ENCODE measurements around the gene ZBTB47. TPM values are rescaled to one million over a fixed set of nuclear protein-coding genes. Genes with fewer than 3 reads are reported as not detected.

ZBTB47 gene
- total RNA-seq, 1 donor from 2014 or later, result 2.0 TPM

- intact Hi-C loops (cut with micrococcal nuclease), result no loop called here
Measured at GRCh38 chr3:42710323-42711021, 57.0 kb downstream of the ZBTB47 start.

- intact Hi-C loops (cut with micrococcal nuclease), result no loop called here
Measured at GRCh38 chr3:42711491-42712343, 58.2 kb downstream of the ZBTB47 start.

- intact Hi-C loops (cut with micrococcal nuclease), result no loop called here
Measured at GRCh38 chr3:42712344-42712648, 58.8 kb downstream of the ZBTB47 start.

GRCh38 chr3:42712688-42713372 lies 59.3 kb downstream of the ZBTB47 start:
- intact Hi-C loops (cut with micrococcal nuclease), result no loop called here

- intact Hi-C loops (cut with micrococcal nuclease), result no loop called here
Measured at GRCh38 chr3:42713747-42714146, 60.2 kb downstream of the ZBTB47 start.

- intact Hi-C loops (cut with micrococcal nuclease), result no loop called here
Measured at GRCh38 chr3:42714171-42714852, 60.8 kb downstream of the ZBTB47 start.

Other genes with a start within 250 kb of the ZBTB47 start
- not detected in 2 replicates for gene LYZL4, start 243.1 kb upstream of the ZBTB47 start, total RNA-seq
- gene VIPR1, start 151.1 kb upstream of the ZBTB47 start, total RNA-seq, result 4.4 and 5.0 TPM in 2 replicates
- gene SEC22C, start 71.7 kb upstream of the ZBTB47 start, total RNA-seq, result 49.2 and 52.4 TPM in 2 replicates
- 61.4 and 62.2 TPM in 2 replicates for gene SS18L2, start 62.8 kb upstream of the ZBTB47 start, total RNA-seq
- 96.0 and 98.9 TPM in 2 replicates for gene NKTR, start 53.0 kb upstream of the ZBTB47 start, total RNA-seq
- gene KLHL40, start 31.8 kb downstream of the ZBTB47 start, total RNA-seq, result not detected in 2 replicates
- gene HHATL, start 49.1 kb downstream of the ZBTB47 start, total RNA-seq, result not detected in 2 replicates
- 0.20 and 0.54 TPM in 2 replicates for gene CCDC13, start 119.6 kb downstream of the ZBTB47 start, total RNA-seq
- 74.2 and 76.8 TPM in 2 replicates for gene HIGD1A, start 150.8 kb downstream of the ZBTB47 start, total RNA-seq
- 1.6 and 2.7 TPM in 2 replicates for gene ACKR2, start 155.7 kb downstream of the ZBTB47 start, total RNA-seq
- not detected in 2 replicates for gene CYP8B1, start 222.2 kb downstream of the ZBTB47 start, total RNA-seq

Data from T-helper 1 cell treated with Interleukin-12 subunit alpha and Interleukin-12 subunit beta and Interleukin-4 antibody, amounts not matched to agents 30 ng/mL and 1 ng/mL, for 36 hours (primary cell).